ENCODE data around the gene DAAM2.

The DAAM2 gene

GRCh38 chr6:39905640-39905975 is 113.4 kb downstream of the DAAM2 start:
- DNase-seq (ENCODE audit: low read depth) = no peak
- in situ Hi-C loops (cut with HindIII; ENCODE audit: low sequenced_read_pairs) = no loop called here
- TF ChIP-seq CTCF (IDR thresholded peaks at IDR 0.05; ENCODE audit: low read depth, low read length, missing control alignments) = no peak
- H3K4me3 ChIP-seq (ENCODE audit: low read depth, low read length) = no peak overlapping the region

GRCh38 chr6:39906318-39906761 is 114.2 kb downstream of the DAAM2 start:
- no peak overlapping the region for H3K4me3 ChIP-seq (ENCODE audit: low read depth, low read length)
- TF ChIP-seq CTCF (IDR thresholded peaks at IDR 0.05; ENCODE audit: low read depth, low read length, missing control alignments) = no peak
- no peak for DNase-seq (ENCODE audit: low read depth)
- in situ Hi-C loops (cut with HindIII; ENCODE audit: low sequenced_read_pairs) = no loop called here

- no peak for DNase-seq (ENCODE audit: low read depth)
- no peak overlapping the region for H3K4me3 ChIP-seq (ENCODE audit: low read depth, low read length)
- no peak for TF ChIP-seq CTCF (IDR thresholded peaks at IDR 0.05; ENCODE audit: low read depth, low read length, missing control alignments)
- in situ Hi-C loops (cut with HindIII; ENCODE audit: low sequenced_read_pairs) = no loop called here
Observed at GRCh38 chr6:39907871-39908575, 115.8 kb downstream of the DAAM2 start.

GRCh38 chr6:39908838-39909583 is 116.8 kb downstream of the DAAM2 start:
- no peak for TF ChIP-seq CTCF (IDR thresholded peaks at IDR 0.05; ENCODE audit: low read depth, low read length, missing control alignments)
- no peak for DNase-seq (ENCODE audit: low read depth)
- no peak overlapping the region for H3K4me3 ChIP-seq (ENCODE audit: low read depth, low read length)
- in situ Hi-C loops (cut with HindIII; ENCODE audit: low sequenced_read_pairs) = no loop called here

- in situ Hi-C loops (cut with HindIII; ENCODE audit: low sequenced_read_pairs) = no loop called here
- TF ChIP-seq CTCF (IDR thresholded peaks at IDR 0.05; ENCODE audit: low read depth, low read length, missing control alignments) = no peak
- no peak overlapping the region for H3K4me3 ChIP-seq (ENCODE audit: low read depth, low read length)
- DNase-seq (ENCODE audit: low read depth) = no peak
Observed at GRCh38 chr6:39909701-39910100, 117.5 kb downstream of the DAAM2 start.

GRCh38 chr6:39910164-39910563 is 118.0 kb downstream of the DAAM2 start:
- no peak overlapping the region for H3K4me3 ChIP-seq (ENCODE audit: low read depth, low read length)
- in situ Hi-C loops (cut with HindIII; ENCODE audit: low sequenced_read_pairs) = no loop called here
- no peak for TF ChIP-seq CTCF (IDR thresholded peaks at IDR 0.05; ENCODE audit: low read depth, low read length, missing control alignments)
- no peak for DNase-seq (ENCODE audit: low read depth)

Measured in astrocyte of the cerebellum (primary cell).